GM18867 (cell line): Measurements from ENCODE around the gene TCF7L1.
"Not testable (repeated sequence)": the region's sequence is repeated elsewhere in the genome, so short reads cannot be mapped to it uniquely, and the experiment has no call there.

Experiments used
- ATAC-seq: cut with Tn5 transposase; IDR thresholded peaks from one replicate; pipeline ENCODE4 v1.9.1; 2021; ENCODE audit warnings: mild to moderate bottlenecking, moderate library complexity; ENCODE audit not compliant: unreplicated experiment

Gene TCF7L1

DNA sequence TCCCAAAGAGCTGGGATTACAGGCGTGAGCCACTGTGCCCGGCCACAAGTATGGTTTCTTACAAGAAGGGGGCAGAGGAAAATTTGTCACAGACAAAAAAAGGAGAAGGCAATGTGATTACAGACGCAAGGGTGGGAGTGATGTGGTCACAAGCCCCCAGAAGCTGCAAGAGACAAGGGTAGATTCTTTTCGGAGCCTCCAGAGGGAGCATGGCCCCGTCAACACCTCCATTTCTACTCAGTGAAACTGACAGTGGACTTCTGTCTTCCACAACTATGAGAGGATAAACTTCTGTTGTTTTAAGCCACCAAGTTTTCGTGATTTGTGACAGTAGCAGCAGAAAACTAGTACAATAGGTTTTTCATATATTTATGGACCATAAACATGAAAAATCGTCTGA, 2.1 kb upstream of the TCF7L1 start:
- ATAC-seq = no peak

DNA sequence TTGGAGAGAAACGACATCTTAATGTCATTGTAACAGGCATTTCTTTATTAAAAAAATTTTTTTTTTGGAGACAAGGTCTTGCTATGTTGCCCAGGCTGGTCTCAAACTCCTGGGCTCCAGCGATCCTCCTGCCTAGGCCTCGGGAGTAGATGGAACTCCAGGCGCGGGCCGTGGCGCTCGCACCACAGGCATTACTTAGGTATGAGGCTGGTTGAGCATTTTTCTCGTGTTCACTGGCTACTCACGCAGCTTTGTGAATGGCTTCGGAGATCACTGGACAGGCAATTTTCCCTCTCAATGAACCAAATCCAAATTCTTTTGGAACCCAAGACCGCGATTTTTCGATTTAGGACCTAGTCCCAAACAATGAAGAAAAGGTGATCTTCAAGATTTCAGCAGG, 795 bp upstream of the TCF7L1 start:
- no peak for ATAC-seq

DNA sequence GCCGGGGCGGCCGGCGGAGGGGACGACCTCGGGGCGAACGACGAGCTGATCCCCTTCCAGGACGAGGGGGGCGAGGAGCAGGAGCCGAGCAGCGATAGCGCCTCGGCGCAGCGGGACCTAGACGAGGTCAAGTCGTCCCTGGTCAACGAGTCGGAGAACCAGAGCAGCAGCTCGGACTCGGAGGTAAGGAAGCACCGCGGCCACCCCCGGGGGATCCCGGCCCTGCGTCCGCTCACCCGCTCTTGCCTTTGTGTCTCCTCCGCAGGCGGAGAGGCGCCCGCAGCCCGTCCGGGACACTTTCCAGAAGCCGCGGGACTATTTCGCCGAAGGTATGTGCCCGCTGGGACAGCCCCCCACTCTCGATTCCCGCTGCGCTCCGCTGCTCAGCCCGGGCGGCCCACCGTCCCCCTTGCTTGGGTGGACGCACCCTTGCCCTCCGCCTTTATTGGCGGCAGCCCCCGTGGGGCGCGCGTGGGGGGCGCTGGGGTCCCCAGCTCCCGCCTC, 611 bp downstream of the TCF7L1 start:
- no peak for ATAC-seq

GRCh38 chr2:85134255-85134895, 1.2 kb downstream of the TCF7L1 start:
- no peak for ATAC-seq

DNA sequence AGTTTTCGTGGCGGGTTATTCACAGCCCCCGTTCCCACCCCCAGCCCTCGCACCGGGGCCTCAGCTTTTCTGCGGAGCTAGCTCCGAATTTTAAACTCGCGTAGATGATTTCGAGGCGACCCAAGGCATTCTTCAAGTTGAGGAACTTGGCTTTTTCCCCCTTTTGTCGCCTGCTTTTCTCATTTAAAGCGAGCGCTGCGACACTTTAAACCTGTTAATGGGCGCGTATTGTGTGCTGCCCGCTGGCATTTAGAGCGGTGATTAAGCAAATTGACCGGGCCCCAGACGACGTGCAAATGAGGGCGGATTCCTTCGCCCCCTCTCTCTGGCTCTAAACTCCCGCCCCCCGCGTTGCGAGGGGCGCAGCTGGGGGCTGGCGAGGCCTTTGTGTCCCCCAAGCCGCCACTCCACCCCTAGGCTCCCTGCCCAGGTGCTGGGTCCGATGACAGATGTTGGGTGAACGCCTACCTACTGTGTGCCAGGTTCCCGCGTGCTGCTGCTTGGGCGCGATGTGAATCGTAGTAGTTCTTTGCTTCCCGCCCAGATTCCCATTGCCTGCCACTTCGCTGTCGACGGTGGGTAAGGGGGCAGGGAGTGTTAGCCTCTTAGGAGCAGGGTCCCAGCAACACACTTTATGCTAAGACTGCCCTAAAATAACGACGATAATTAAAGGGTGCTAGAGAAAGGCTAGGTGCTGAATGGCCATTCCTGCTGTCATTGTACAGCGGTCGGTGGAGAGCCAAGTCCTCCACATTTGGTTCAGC, 1.9 kb downstream of the TCF7L1 start:
- ATAC-seq = no peak

DNA sequence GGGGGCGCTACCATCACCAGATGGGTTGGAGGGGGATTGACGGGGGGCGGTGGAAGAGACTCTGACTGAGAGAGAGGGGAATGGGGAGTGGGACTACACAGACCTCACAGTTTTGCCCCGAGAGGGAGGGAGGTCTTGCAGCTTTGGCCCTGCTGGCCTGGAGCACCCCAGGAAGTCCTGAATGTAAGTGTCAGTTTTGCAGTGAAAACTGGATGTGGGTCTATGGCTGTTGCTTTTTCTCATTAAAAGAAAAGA, 2.4 kb downstream of the TCF7L1 start:
- ATAC-seq = no peak

GRCh38 chr2:85137156-85137555, 4.0 kb downstream of the TCF7L1 start:
- no peak for ATAC-seq

GRCh38 chr2:85143463-85144082, 10.4 kb downstream of the TCF7L1 start:
- no peak for ATAC-seq

DNA sequence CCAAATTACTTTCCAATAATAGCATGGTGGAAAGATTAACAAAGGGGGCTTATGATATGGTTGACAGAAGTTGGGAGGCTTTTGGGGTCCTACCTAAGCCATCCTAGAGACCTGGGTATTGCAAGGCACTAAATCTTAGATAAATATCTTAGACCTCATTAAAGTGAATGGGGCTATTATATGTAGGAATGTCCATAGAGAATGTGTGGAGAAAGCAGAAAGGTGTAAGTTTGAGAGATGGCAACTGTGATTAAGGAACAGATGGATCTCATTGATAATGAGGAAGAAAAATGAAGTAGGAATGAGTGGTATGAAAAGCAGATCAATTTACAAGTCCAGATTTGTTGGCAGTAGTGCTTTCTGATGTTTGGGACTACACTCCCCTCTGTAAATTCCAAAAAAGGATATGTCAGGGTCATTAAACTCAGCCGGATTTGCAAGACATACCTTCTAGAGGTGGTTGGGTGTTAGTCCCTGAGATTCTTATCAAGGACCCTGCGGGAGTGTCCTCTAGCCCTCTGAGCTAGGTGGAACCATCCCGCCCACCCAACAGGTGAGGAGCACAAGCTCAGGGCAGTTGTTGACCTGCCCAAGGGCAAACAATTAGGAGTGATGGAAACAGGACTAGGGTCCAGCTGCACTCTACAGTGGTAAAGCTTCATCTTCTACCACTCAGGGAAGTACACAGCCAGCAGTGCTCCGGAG, 12.1 kb downstream of the TCF7L1 start:
- ATAC-seq = no peak

DNA sequence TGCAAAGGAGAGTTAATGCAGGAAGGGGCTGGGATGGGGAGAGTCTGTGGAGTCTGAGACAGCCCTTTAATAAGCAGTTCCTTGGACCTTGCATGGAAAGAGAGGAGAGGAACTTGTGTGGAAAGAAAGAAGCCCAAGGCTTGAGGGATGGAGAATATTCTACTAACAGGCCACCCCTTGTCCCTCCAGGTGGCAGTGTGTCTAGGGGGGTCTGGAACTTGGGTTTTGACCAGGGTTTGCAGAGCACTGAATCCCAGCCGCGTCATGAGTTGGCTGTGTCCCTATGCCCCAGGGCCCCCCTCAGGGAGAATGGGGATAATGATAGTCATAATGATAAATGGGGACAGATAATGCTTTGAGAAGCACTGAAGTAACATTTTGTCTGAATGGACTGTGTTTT, 15.0 kb downstream of the TCF7L1 start:
- no peak for ATAC-seq

DNA sequence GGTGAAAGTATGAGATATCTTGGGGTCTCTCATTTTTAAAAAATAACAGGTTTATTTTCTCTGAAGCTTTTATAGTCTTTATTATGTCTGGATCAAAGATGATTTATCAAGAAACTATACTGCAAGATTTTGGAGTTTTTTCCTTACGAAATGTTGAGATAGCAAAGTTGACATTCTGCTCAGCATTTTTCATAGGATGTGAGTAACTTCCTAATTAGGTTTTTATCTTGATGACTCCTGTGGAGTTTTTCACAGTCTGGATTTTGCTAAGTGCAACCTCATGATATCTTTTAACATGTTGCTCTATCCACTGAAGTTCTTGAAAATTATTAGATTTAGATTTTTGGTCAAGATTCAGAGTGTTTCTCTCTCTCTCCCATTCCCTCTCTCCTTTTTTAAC, 17.8 kb downstream of the TCF7L1 start:
- no peak for ATAC-seq

DNA sequence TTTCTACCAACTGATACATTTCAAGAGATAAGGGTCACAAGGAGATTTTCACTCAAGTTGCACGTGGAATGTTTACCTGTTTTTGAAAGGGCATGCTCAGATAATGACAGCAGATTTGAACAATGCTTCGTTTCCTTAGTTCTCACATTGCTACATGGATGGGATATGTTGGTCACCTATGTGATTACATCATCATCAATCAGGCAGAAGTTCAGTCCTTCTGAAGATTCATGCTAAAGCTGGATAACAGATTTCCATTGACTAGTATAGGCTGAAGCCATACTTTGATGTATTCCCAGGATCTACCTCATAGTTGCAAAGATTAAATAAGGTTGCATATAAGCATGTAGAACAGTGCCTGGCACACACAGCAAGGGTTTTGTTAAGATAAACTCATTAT, 19.7 kb downstream of the TCF7L1 start:
- ATAC-seq = no peak

GRCh38 chr2:85154048-85154753, 21.0 kb downstream of the TCF7L1 start:
- no peak for ATAC-seq

DNA sequence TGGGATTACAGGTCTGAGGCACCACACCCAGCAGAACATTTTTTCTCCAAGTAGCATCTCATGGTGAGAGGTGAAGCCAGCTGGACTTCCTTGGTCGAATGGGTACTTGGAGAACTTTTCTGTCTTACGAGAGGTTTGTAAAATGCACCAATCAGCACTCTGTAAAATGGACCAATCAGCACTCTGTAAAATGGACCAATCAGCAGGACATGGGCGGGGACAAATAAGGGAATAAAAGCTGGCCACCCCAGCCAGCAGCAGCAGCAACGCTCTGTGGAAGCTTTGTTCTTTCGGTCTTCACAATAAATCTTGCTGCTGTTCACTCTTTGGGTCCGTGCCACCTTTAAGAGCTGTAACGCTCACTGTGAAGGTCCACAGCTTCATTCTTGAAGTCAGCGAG, 21.9 kb downstream of the TCF7L1 start:
- ATAC-seq = not testable (repeated sequence)

DNA sequence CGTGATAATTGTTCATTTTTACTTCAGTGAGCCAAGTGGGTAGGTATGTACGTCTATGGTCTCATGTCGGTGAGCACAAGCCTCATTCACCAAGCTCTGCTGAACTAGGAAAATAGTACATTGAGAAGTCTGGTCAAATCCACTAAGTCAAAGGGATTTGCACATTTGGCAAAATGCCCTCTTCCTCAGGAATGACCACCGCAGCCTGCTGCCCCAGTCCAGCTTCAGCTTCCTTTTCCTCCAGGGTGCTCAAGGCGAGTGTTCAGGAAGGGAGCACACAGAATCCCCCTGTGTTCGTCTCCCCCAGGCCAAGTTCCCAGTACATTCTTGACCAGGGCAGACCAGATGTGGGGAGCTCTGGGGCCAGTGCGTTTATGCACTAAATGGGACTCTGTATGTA, 23.0 kb downstream of the TCF7L1 start:
- no peak for ATAC-seq

DNA sequence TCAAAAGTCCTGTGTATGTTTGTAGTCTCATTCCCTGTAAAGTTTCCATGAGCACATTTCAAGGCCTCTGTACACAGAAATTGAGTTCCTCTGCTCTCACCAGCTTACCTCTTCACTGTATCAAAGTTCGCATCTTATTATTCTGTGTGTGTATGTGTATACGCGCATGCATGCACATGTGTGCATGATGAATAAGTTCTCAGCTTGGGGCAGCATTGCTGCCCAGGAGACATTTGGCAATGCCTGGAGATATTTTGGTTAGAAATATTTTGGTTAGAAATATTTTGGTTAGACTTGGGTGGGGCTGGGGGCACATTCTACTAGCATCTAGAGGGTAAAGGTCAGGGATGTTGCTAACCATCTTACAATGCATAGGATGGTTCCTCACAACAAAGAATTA, 23.4 kb downstream of the TCF7L1 start:
- ATAC-seq = no peak

DNA sequence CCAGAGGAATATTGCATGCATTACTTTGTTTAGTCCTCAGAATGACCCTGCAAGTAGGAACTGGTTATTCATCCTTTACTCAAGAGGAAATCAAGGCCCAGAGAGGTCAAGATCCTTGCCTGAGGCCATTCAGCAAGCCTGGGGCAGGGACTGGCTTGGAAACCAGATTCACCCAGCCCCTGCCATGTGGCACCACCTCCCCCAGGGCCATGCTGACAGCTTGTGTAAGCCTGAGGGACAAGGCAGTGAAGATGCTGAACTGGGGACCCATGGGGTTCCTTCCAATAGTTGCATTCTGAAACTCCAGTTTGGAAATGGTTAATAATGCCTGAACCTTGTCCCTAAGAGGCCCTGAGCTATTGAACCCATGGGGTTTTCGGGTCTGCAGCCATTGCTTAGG, 24.2 kb downstream of the TCF7L1 start:
- no peak for ATAC-seq

DNA sequence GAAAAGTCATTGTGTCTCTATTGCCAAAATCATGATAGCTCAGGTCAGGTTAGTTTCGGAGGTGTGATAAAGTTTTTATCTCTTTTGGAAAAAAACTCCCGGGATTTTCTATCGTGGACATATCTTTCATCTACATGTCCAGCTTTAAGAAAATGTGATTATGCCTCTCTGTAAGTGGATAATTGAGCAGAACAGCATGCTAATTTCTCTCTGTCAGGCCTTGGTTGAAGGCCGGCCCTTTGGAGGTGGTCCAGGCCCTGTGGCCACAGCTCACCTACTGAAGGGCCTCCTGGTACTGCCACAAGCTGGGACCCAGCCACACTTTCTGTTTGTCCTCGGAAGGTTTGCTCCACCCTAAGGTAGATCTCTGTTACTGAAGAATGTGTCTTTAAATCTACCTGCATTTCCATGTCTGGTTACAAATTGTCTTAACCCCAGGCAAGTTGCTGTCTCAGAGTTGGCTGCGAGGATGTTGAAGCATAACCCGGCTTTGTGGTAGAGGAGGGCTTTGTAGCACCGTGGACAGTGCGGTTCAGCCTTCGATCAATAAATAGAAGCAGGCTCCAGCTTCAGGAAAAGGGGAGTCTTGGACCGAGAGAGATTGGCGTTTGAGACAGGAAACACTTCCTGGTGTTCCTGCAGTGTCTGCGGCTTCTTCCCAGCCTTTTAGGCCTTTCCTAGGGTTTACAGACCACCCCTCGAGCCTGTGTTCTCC, 25.5 kb downstream of the TCF7L1 start:
- no peak for ATAC-seq

DNA sequence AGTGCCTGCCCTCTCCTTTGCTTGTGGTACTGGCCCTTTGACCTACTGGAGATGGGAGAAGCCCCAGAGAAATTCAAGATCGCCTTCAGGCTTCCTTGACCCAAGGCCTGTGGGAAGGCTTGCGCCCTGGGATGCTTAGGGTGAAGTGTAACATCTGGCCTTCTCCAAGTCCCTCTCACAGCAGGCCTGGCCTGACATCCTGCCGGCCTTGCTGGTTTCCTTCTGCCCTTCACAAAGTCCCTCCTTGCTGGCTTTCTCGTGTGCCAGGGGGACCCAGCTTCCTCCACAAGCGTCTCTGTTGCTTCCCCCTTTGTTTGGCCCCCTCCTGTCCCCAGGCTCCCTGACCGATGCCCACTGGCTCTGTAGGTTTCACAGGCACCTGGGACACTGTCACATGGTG, 26.4 kb downstream of the TCF7L1 start:
- ATAC-seq = no peak
